Measurements from ENCODE around the gene ADGRL3.
"Not testable (repeated sequence)": the region's sequence is repeated elsewhere in the genome, so short reads cannot be mapped to it uniquely, and the experiment has no call there.

Gene ADGRL3

GRCh38 chr4:61760820-61761219, 560.7 kb downstream of the ADGRL3 start:
- H3K4me3 ChIP-seq (replicated peaks; ENCODE audit: low read depth, low read length) = no peak overlapping the region

GRCh38 chr4:61762722-61763627, 562.8 kb downstream of the ADGRL3 start:
- H3K4me3 ChIP-seq (replicated peaks; ENCODE audit: low read depth, low read length) = no peak overlapping the region
- no peak for TF ChIP-seq CTCF (IDR thresholded peaks at IDR 0.05; ENCODE audit: low read depth, low read length, missing control alignments)
- DNase-seq (ENCODE audit: extremely low read depth, low read depth) = no peak

More at GRCh38 chr4:61760820-61761219, 560.7 kb downstream of the ADGRL3 start:
- TF ChIP-seq CTCF (IDR thresholded peaks at IDR 0.05; ENCODE audit: low read depth, low read length, missing control alignments) = no peak
- no peak for DNase-seq (ENCODE audit: extremely low read depth, low read depth)

- no peak for DNase-seq (ENCODE audit: extremely low read depth, low read depth)
- TF ChIP-seq CTCF (IDR thresholded peaks at IDR 0.05; ENCODE audit: low read depth, low read length, missing control alignments) = no peak
- no peak overlapping the region for H3K4me3 ChIP-seq (replicated peaks; ENCODE audit: low read depth, low read length)
These were observed 563.6 kb downstream of the ADGRL3 start for GRCh38 chr4:61763682-61764081.

GRCh38 chr4:61764090-61764489, 564.0 kb downstream of the ADGRL3 start:
- DNase-seq (ENCODE audit: extremely low read depth, low read depth); H3K4me3 ChIP-seq (replicated peaks; ENCODE audit: low read depth, low read length): not testable (repeated sequence)

GRCh38 chr4:61769444-61770167, 569.5 kb downstream of the ADGRL3 start:
- not testable (repeated sequence) for H3K4me3 ChIP-seq (replicated peaks; ENCODE audit: low read depth, low read length); DNase-seq (ENCODE audit: extremely low read depth, low read depth)

GRCh38 chr4:61770456-61770855, 570.3 kb downstream of the ADGRL3 start:
- TF ChIP-seq CTCF (IDR thresholded peaks at IDR 0.05; ENCODE audit: low read depth, low read length, missing control alignments) = no peak
- no peak overlapping the region for H3K4me3 ChIP-seq (replicated peaks; ENCODE audit: low read depth, low read length)
- no peak for DNase-seq (ENCODE audit: extremely low read depth, low read depth)

- no peak overlapping the region for H3K4me3 ChIP-seq (replicated peaks; ENCODE audit: low read depth, low read length)
- DNase-seq (ENCODE audit: extremely low read depth, low read depth) = no peak
- no peak for TF ChIP-seq CTCF (IDR thresholded peaks at IDR 0.05; ENCODE audit: low read depth, low read length, missing control alignments)
These were observed 570.9 kb downstream of the ADGRL3 start for GRCh38 chr4:61771056-61771455.
